Middle frontal gyrus (tissue), 1 donor: Measurements from ENCODE around the gene SYNJ2.

Experiments used
- DNase-seq: peaks from one replicate; pipeline ENCODE4 v3.0.0-alpha.2; 2015; ENCODE audit warnings: low spot score; ENCODE audit errors: extremely low spot score

SYNJ2 gene

GRCh38 chr6:157981132-157981394 is 600 bp upstream of the SYNJ2 start:
- no peak for DNase-seq

DNA sequence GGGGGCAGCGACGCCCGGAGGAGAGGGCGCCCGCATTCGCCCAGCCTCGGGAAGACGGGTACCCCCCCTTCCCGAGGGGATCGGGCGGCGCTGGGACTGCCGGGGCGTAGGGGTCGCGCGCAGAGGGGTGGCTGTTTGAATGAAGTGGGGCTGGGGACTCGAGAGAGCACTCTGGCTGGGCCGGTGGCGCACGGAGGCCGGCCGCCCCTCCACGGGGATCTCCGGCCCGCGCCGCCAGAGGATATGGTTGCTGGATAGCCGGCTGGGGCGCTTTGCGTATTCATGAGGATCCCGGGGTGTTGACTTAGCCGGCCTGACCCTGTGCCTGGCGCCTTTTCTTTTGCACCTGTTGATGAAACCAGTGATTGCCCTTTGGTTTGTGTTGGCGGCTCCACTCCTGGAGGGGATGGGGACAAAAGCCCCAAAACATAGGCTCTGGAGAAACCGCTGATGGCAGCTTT is 469 bp downstream of the SYNJ2 start:
- no peak for DNase-seq

- DNase-seq, result no peak
These were observed 1.1 kb downstream of the SYNJ2 start for GRCh38 chr6:157982563-157983405.

DNA sequence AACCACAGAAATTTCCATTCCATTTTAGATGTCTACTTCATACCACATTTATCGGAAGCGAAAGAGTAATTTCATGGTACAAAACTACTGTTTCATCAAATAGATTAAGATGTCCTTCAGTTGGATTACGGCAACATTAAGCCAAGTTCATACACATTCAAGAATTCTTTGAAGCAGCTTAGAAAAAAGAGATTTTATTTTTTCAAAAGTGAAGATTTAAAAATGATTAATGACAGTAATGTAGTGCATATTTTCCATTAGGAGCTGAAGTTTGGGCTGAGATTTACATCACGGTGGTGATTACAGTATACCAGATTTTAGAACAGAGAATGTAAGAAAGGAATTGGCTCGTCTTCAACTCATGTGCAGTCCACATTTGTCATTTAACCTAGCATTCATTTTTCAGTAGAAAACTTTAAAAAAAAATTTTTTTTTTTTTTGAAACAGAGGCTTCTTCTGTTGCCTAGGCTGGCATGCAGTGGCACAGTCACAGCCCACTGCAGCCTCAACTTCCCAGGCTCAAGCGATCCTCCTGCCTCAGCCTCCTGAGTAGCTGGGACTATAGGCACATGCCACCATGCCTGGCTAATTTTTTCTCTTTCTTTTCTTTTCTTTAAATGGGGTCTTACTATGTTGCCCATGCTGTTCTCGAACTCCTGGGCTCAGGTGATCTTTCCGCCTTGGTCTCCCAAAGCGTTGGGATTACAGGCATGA is 1.9 kb downstream of the SYNJ2 start:
- DNase-seq, result no peak

- no peak for DNase-seq
These were observed 2.5 kb downstream of the SYNJ2 start for GRCh38 chr6:157984128-157984527.

DNA sequence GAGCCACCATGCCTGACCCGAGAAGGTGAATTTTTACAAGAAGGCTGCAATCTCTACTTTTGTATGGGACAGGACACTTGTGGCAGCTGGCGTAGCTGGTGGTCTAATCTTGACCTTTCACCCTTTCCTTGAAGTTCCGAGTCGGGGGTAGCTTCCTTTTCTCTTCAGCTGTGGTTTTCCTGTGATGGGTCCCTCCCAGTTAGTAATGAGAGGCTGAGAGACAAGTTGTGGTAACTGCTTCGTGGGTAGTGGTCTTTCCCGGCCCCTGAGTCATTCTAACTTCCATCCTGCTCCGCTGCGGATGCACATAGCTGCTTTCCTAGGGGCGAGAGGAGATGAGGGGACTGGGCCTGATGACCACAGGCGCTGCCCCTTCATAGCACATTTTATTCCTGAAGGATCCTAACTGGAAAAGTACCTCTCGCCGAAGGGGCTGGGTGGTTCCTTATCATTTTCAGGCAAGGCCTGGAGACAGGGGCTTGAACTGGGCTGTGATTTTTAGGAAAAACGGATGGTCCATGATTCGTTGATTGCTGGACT is 3.1 kb downstream of the SYNJ2 start:
- DNase-seq, result no peak

GRCh38 chr6:157985378-157986155 is 3.9 kb downstream of the SYNJ2 start:
- no peak for DNase-seq

DNA sequence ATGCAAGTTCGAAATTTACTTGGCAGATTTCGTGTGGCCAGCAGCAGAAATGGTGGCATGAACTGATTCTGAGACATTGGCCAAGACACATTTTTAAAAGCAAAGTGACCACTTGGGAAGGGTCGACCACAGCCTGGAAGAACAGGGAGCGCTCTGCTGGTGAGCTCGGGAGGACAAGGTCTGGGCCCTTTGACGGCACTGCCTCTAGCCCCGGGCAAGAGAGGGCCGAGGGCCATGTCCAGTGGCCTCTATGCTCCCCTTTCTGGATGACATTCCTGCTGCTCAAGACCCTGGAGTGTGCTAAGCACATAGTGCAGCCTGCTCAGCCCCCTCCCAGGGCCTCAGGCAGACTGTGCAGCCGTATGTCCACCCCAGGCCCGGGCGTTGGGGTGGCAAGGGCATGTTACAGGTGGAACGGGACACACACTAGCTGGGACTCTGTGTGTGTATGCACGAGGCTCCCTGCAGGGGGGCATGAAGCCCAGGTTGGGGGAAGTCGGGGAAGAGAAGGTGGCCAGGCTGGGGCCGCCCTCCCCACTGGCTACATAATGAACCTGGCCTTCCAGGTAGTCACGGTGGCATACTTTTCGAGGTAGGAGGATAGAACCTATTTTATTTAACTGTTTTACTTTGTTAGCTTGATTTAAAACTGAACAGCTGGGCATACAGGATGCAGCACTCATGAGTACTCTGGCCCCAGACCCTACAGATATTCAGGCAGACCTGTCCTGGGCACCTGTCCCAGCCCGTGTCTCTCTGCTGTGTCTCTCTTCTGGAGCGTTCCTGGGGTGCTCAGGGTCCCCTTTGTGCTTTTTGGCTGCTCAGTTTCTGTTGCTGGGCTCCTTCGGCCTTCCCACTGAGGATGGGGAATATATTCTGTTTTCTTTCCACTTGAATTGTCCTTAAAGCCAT is 6.4 kb downstream of the SYNJ2 start:
- DNase-seq, result no peak

DNA sequence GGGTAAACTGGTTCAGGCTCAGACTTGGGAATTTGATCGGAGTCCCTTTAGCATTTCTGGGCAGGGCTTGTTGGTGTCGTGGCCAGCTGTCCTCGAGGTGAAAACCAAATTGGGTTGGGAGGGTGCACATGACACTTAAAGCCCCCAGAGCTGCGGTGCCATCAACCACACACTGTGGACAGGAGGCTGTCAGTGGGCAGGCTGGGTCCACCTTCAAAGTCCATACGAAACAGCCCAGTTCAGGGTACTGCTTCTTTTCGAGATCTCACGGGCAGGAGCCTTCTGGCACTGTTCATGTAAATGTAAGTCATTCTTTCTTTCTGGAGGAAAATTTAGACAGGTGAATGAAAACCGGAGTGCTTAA is 7.0 kb downstream of the SYNJ2 start:
- DNase-seq, result no peak

DNA sequence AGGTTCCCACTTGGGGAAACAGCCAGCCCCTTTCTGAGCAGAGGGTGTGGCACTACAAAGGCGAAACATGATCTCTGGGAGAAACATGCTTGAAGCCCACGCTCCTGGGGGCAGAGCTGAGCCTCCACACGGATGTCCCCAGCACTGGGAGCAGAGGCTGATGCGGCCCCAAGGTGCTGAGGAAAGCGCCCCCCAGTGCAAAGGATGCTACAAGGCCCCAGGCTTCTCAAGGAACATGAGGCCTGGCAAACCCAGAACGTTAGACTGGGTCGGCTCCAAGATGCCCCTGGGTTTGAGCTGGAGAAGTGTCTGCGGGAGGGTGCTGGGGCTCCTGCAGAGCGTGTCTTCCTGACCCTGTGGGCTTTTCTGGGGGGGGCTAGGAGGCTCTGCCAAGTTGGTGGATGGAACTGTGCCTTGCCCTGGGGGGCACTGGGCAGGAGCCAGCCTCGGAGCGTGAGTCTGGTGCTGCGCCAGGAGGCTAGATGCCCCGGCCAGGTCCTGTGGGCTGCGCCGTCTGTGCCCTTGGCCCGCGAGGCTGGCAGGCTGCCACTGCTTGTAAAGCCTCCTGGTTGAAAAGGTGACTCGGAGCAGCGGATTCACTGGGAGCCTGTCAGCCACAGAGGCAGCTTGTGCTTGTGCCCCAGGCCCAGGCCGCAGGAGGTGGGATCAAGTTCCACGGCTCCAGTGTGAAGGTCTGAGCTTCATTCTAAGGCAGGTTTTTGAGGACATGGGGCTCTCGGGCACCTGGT is 8.1 kb downstream of the SYNJ2 start:
- DNase-seq, result no peak

GRCh38 chr6:157990321-157991066 is 8.8 kb downstream of the SYNJ2 start:
- DNase-seq, result no peak

GRCh38 chr6:157991067-157991432 is 9.4 kb downstream of the SYNJ2 start:
- no peak for DNase-seq

GRCh38 chr6:157993076-157993475 is 11.4 kb downstream of the SYNJ2 start:
- no peak for DNase-seq

DNA sequence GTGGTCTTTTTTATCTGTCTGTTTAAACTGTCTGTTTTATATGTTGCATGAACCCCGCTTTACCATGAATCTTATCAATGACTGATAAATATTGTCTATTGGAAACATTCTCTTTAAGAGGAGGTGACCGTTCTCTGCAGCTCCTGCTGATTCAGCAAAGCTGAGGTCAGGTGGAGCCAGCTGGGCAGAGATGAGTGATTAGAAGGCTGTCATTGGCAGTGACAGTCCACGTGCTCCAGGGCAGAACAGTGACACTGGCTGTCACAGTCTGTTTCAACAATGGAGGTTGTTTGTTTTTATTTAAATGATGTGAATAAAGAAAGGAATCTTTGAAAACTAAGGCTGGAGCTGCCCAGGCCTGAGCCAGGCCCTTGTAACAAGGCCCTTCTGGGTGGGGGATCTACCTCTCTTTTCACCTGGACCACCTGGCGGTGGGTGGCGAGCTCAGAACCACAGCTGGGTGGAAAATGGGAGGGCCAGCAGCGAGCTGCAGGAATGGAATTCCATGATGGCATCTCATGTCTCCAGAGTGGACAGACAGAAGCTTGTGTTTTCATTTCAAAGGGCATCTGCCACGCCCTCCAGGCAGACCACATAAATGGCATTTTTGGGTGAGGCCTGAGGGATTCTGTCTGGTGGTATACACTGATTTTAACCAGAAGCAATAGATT is 12.6 kb downstream of the SYNJ2 start:
- no peak for DNase-seq

GRCh38 chr6:157995458-157995857 is 13.8 kb downstream of the SYNJ2 start:
- no peak for DNase-seq

- DNase-seq, result no peak
These were observed 14.6 kb downstream of the SYNJ2 start for GRCh38 chr6:157996201-157996712.

DNA sequence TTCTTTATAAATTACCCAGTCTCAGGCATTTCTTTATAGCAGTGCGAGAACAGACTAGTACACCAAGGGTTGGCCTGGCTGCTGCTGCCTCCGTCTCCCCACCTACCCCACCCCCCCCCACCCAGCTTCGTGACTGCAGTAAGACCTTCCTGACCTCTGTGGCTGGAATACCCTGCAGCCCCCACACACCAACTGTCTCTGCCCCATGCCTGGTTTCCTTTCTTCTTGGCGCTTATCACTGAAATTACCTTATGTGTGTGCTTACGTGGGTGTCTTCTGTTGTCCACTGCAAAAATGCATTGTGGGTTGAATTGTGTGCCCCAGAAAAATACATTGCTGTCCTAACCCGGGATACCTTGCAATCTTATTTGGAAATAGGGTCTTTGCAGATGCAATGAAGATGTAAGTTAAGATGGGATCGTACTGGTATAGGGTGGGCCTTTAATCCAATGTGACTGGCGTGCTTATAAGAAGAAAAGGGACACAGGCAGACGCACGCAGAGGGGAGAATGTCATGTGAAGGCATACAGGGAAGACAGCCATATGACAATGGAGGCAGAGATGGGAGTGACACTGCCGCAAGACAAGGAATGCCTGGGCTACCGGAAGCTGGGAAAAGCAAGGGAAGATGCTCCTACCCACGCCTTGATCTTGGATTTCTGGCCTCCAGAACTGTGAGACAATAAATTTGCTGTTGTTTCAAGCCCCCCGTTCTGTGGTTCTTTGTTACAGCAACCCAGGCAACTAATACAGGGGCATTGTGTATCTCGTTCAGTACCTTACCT is 15.4 kb downstream of the SYNJ2 start:
- no peak for DNase-seq
